Measurements from ENCODE around the gene FRY.
A peak's percentile ranks its signal among the peaks of the same experiment; 100 is the strongest.

- TF ChIP-seq CTCF (IDR thresholded peaks at IDR 0.05) (peak in 5 of 6 experiments; percentile 14 to 67 (median 39)), POLR2A (IDR thresholded peaks at IDR 0.05) (no peak)
These were observed 133.2 kb downstream of the FRY start for GRCh38 chr13:32164622-32165268.
